DMS53 treated with DMSO at 0.1 percent for 48 hours (cell line): Measurements from ENCODE around the gene MAN1A1.

Experiments used
- DNase-seq: peaks from one replicate; lab custom pipeline; 2025; ENCODE audit not compliant: unreplicated experiment; lab: John Stamatoyannopoulos, UW

Gene MAN1A1

GRCh38 chr6:119240257-119241110 lies 109.1 kb downstream of the MAN1A1 start:
- no peak for DNase-seq

DNA sequence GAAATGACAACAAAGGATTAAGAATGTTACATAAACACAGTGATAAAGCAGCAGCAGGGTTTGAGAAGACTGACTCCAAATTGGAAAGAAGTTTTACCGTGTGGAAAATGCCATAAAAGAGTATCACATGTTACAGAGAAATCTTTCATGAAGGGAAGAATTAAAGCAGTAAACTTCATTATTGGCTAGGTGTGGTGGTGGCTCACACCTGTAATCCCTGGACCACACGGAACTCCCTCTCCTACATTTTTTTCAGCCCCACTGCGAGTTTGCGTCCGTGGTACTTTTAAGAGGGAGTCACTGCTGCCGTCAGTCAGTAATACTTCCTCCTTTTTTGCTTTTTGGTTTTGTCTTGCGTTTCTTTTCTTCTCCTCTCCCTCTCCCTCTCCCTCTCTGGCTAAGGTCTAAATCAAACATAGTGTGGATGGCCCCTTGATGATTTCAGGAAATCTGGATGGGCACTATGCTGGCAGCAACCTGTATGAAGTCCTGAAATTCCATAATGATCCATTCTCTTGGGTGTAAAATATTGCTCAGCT lies 112.3 kb downstream of the MAN1A1 start:
- DNase-seq, result no peak

GRCh38 chr6:119234941-119235340 lies 114.6 kb downstream of the MAN1A1 start:
- no peak for DNase-seq

DNA sequence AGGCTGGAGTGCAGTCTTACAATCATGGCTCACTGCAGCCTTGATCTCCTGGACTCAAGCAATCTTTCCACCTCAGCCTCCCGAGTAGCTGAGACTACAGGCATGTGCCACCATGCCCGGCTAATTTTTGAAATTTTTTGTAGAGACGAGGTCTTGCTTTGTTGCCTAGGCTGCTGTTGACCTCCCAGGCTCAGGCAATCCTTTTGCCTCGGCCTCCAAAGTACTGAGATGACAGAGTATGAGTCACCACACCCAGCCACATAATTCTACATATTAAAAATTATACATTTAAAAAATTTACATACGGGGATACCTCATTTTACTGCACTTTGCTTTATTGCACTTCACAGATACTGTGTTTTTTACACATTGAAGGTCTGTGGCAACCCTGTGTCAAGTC lies 115.1 kb downstream of the MAN1A1 start:
- no peak for DNase-seq

- no peak for DNase-seq
Observed at GRCh38 chr6:119233312-119233984, 116.1 kb downstream of the MAN1A1 start.

- no peak for DNase-seq
Observed at GRCh38 chr6:119231394-119231793, 118.2 kb downstream of the MAN1A1 start.

GRCh38 chr6:119230160-119230559 lies 119.4 kb downstream of the MAN1A1 start:
- DNase-seq, result no peak

DNA sequence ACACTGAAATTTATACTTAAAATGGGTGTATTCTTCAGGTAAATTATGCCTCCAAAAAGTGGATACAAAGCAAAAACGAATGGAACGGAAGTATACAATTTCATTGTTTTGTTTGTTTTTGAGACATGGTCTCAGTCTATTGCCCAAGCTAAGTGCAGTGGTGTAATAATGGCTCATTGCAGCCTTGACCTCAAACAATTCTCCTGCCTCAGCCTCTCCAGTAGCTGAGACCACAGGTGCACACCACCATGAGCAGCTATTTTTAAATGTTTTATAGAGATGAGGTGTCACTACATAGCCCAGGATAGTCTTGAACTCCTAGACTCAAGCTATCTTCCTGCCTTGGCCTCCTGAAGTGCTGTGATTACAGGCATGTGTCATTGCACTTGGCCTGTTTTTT lies 122.2 kb downstream of the MAN1A1 start:
- no peak for DNase-seq

DNA sequence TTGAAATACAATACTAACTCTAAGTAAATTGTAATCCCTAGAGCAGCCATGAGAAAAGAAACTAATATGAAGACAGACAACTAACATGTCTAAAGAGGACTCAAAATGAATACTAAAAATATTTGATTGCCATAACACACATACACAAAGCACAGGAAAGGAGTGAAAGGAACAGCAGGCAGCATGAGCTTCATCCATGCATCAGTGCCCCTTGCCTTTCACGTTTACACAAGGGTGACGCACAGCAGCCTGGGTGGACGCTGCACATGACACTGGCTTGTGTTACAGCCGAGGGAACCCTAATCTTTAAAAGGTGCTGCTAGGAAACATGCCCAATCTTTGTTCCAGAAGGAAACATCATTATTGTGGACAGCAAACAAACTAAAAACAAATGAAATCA lies 123.5 kb downstream of the MAN1A1 start:
- DNase-seq, result no peak

DNA sequence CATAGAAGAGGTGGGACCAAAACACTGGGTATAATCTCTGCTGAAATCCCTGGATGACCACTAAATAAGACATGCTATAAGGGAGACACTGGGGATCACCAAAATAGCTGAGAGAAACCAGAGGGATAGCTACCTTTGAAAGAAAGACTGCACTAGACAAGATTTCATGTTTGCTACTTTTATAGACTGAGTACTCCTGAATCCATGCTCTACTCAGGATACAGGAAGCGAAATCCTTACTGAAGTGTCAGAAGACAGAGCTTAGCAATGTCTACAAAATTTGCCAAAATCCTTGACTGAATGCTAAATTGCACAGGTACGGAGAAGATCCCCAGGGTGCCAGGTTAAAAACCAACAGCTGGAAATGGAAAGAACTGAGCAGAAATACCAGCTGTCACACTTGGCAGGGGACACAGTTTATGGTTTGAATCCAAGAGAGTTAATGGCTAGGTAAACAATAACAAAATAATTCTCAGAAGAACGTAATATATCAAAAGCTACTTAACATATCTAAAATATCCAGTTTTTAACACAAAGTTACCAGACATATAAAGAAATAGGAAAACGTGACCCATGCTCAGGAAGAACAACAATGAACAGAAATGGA lies 125.4 kb downstream of the MAN1A1 start:
- no peak for DNase-seq

DNA sequence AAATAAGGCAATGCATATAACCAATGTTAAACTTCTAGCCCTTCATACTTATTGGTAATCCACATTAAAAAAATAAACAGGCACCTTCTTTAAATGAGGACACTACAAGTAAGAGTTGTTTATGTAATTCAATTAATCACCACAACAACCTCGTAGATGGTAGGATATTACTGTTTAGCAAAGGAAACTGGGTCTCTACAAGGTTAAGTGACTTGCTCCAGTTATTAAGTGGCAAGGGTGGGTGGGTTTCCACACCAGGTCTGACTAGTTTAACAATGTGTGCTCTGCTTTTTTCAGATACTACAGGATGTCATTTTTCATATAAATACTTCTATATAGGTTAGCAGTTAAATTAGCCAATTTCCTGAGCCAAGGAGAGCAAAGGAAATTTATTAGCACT lies 129.1 kb downstream of the MAN1A1 start:
- no peak for DNase-seq

- DNase-seq, result no peak
Observed at GRCh38 chr6:119218548-119218947, 131.0 kb downstream of the MAN1A1 start.

DNA sequence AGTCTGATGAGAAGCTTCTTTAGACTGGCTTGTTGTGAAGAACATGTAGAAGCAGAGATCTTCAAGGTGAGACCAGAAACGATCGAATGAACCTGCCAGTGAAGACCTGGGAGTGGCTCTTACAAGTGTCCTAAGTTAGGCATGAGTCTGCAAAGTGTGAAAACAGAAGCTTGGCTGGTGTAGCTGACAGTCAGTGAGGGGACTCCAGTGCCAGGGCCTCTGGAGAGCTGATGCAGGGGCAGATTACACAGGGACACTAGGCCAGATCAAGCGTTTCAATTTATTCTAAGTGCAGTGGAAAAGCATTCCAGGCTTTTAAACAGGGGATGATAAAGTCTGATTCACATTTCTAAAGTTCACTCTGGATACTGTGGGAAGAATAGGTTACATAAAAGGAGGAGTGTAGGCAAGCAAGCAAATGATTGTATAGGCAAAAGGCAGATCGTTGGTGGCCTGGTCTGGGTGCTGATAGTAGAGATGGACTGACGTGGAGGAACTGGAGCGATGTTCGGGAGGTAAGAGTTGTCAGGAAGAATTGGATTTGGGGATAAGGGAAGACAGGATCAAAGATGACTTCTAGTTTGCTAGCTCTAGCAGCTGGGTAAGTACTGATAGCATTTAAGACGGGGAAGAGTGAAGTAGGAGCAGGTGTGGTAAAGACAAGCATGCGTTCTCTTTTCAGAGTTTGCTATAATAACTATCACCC lies 133.5 kb downstream of the MAN1A1 start:
- no peak for DNase-seq

DNA sequence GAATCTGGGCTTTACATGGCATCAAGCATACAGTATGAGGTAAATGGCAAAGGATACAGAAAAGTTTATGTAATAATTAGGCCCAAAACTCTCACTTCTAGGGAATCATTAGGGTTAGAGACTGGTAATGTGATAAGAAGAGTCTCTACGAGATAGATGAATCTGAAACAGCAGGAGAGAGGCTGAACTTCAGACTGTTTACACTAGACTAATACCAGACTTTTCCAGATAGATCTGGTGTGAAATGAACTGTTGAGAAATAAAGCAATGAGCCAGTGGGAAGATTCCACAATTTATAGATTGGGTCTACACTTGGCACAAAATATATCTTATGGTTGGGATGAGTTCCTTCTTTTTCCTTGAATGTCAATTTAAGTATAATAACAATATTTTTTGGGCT lies 134.3 kb downstream of the MAN1A1 start:
- DNase-seq, result no peak

DNA sequence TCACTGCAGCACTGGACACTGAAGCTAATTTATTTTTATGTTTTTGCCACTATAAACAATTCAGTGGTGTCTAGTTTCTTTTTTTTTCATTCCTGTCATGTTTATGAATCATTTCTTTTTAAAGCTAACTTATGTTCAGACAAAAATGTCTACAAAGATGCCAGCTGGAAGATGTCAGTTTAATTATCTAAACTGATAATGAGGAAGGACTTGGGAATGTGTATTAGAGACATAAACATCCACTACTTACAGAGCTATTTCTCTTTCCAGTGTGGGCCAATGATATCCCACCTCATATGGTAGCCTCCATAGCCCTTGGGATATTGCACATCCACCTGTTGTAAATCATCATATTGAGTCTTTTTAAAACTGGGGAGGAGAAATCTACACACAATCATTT lies 139.0 kb downstream of the MAN1A1 start:
- DNase-seq, result no peak

- DNase-seq, result no peak
Observed at GRCh38 chr6:119209452-119210205, 139.9 kb downstream of the MAN1A1 start.

- DNase-seq, result no peak
Observed at GRCh38 chr6:119207971-119208725, 141.4 kb downstream of the MAN1A1 start.

GRCh38 chr6:119207327-119207726 lies 142.2 kb downstream of the MAN1A1 start:
- DNase-seq, result no peak

DNA sequence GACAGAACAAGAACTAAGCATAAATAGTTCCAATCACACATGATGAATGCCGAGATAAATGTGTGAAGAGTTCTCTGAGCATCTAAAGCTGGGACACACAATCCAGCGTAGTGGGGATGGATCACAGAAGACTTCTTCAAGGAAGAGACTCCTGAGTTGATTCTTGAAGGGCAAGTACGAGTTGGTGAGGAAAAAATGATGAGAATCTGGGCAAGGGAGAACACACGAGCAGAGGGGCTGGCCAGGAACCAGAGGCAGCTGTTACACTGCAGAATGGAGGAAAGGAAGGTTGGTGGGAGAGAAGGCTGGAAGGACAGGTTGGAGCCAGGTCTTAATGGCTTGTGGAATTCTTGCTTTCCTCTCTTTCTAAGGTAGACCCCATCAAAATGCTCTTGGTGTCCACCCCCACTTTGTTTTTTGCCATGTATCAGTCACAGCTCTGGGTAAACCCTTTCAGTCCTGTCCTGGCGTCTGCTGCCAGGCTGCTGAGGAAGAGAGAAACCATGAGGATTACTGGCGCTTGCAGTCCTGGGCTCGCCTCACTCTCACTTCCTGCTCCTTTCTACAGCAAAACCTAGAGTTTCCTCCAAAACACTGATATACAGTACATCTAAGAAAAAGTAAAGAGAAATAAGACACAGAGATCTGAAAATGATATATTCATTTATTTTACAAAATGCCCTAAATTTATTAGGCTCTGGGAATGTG lies 143.5 kb downstream of the MAN1A1 start:
- no peak for DNase-seq
